Mesothelial cell of epicardium (in vitro differentiated cells): ENCODE measurements around the gene MUC5AC. TPM values are rescaled to one million over a fixed set of nuclear protein-coding genes. Genes with fewer than 3 reads are reported as not detected.

ENCODE experiments used
- DNase-seq, 2 experiments: peaks; one replicate each; pipeline ENCODE4 v3.0.0; 2021; ENCODE audit warnings: low spot score in 2 of 2; ENCODE audit not compliant: unreplicated experiment in 2 of 2
- H3K27ac Mint-ChIP-seq: 2 replicates; pipeline ENCODE4 v1.8.0; 2021; ENCODE audit warnings: mixed read lengths
- H3K27me3 Mint-ChIP-seq: 2 replicates; pipeline ENCODE4 v1.8.0; 2021; ENCODE audit warnings: low read depth, mixed read lengths
- H3K36me3 Mint-ChIP-seq: 2 replicates; pipeline ENCODE4 v1.8.0; 2021; ENCODE audit warnings: mixed read lengths
- H3K4me1 Mint-ChIP-seq: 2 replicates; pipeline ENCODE4 v1.8.0; 2021; ENCODE audit warnings: mixed read lengths
- H3K4me3 Mint-ChIP-seq: 2 replicates; pipeline ENCODE4 v1.8.0; 2021; ENCODE audit warnings: mild to moderate bottlenecking, moderate library complexity, mixed read lengths
- H3K9me3 Mint-ChIP-seq: 2 replicates; pipeline ENCODE4 v1.8.0; 2021; ENCODE audit warnings: mixed read lengths
- CTCF ChIP-seq: fragments of 200-600 bp; sonication (generic); IDR thresholded peaks from one replicate; pipeline ENCODE4 v1.5.0; 2021; ENCODE audit warnings: antibody characterized with exemption; ENCODE audit not compliant: unreplicated experiment
- total RNA-seq: library from RNA; stranded (reverse); gene quantifications from 3 replicates; pipeline ENCODE4 v1.2.1, GENCODE V29; 2021

MUC5AC gene
- total RNA-seq, 1 donor from 2014 or later: not detected

DNA sequence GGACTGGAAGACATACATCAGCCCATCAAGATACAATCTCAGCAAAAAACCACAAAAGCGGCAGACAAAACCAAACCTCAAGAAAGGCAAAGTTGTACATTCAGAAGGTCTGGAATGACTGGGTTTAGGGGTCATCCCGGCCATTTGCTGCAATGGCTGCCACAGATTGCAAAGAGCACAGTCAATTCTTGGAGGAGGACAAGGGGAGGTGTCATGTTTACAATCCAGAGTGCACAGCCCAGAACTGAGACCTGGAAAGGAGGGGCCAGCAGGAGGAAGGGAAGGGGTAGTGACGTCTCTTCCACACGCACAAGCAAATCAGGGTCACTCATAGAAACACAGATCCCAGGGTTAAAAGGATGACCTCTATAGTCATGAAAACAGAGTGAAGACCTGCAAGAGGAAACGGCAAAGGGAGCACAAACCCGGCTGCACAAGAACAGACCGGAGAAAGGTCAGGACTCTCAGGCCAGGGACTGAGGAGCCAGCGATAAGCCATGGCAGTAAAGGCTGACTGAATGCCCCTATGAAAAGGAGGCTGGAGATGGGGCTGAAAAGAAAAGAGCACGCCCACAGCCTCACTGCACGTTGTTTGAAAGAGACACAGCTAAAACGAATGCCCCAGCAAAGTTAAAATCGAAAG lies 18.2 kb upstream of the MUC5AC start:
- H3K27ac Mint-ChIP-seq: peak overlapping the region; percentile 26
- TF ChIP-seq CTCF: no peak
- peak overlapping the region; percentile 2 for H3K4me3 Mint-ChIP-seq
- no peaks in the 10 kb centered on the region for H3K36me3 Mint-ChIP-seq
- peaks cover 9% of the 10 kb centered on the region for H3K27me3 Mint-ChIP-seq
- H3K9me3 Mint-ChIP-seq: peaks cover 51% of the 10 kb centered on the region
- DNase-seq: no peak
- peaks cover 15% of the 10 kb centered on the region for H3K4me1 Mint-ChIP-seq

DNA sequence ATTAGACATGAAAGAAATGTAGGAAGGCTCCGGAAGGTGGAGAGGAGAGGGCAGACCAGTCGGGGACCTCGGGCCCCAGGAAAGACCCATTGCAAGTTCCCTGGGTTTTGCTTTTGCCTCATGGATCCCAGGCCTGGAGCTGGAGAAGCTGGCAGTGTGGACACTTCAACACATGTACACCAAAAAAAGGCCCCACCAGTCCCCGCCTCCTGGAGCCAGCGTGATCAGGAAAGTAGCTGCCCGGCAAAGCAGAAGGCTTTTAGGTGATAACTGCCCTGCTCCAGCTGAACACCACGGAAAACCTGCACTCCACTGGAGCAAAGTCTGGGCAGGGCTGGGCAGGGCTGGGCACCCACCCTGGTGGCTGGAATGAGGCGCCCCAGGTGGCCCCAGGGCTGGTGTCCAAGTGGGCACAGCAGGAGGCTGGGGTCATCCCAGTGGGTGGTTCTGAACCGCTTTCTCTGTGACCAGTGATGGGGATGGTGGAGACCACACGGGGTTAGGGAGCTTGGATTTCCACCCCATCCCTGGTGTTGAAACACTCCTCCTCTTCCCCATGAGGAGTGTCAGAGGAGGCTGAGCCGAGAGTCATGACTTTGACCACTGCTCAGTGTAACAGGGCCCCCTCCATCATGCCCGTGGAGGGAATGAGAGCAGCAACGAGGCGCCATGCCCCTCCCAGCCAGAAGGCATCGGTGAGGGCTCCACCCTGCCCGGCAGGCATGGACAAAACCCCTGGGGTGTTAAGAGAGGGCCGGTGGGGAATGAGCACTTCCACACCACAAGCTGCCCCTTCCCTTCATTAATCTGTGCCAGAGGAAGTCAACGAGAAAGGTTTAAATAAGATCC lies 16.9 kb upstream of the MUC5AC start:
- no peak for TF ChIP-seq CTCF
- Mint-ChIP-seq H3K36me3 (no peaks in the 10 kb centered on the region), H3K4me3 (no peak overlapping the region), H3K9me3 (peaks cover 47% of the 10 kb centered on the region), H3K4me1 (peaks cover 15% of the 10 kb centered on the region), H3K27ac (no peak overlapping the region), H3K27me3 (peaks cover 9% of the 10 kb centered on the region)
- peak in 1 of 2 experiments; percentile 15 for DNase-seq

GRCh38 chr11:1146365-1146764 lies 11.4 kb upstream of the MUC5AC start:
- H3K4me3 Mint-ChIP-seq: no peak overlapping the region
- H3K4me1 Mint-ChIP-seq: no peaks in the 10 kb centered on the region
- no peak for TF ChIP-seq CTCF
- peaks cover 40% of the 10 kb centered on the region for H3K9me3 Mint-ChIP-seq
- no peaks in the 10 kb centered on the region for H3K27me3 Mint-ChIP-seq
- H3K36me3 Mint-ChIP-seq: no peaks in the 10 kb centered on the region
- H3K27ac Mint-ChIP-seq: no peak overlapping the region
- no peak for DNase-seq

DNA sequence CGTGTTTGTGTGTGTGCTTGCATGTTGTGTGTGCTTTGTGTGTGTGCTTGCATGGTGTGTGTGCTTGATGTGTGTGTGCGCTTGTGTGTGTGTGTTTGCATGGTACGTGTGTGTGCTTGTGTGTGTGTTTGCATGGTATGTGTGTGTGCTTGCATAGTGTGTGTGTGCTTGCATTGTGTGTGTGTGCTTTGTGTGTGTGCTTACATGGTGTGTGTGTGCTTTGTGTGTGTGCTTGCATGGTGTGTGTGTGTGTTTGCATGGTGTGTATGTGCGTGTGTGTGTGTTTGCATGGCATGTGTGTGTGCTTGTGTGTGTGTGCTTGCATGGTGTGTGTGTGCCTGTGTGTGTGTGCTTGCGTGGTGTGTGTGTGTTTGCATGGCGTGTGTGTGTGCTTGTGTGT lies 10.0 kb upstream of the MUC5AC start:
- Mint-ChIP-seq H3K9me3 (peaks cover 25% of the 10 kb centered on the region), H3K27me3 (no peaks in the 10 kb centered on the region), H3K36me3 (no peaks in the 10 kb centered on the region), H3K4me3 (no peak overlapping the region), H3K27ac (no peak overlapping the region), H3K4me1 (no peaks in the 10 kb centered on the region)
- DNase-seq: no peak
- no peak for TF ChIP-seq CTCF

DNA sequence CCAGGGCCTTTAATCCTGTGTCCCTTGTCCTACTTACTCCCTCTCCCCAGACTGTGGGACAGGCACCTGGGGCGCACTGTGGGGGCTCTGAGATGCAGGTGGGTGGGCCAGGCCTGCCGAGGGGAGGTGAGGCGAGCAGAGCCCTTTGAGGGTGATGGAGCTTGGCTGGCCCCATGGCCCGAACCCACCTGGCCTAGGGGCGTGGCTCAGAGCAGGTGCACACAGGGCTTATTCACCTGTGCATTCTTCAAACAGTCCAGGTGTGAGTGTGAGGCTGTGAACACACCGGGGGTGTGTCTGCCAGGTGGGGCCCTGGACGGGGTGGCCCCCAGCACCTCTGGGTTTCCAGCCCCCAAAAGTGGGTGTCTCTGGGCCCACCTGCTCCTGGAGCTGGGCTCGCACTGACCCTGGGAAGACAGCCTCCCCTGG lies 9.0 kb upstream of the MUC5AC start:
- Mint-ChIP-seq H3K36me3 (no peaks in the 10 kb centered on the region), H3K9me3 (peaks cover 16% of the 10 kb centered on the region), H3K4me1 (no peaks in the 10 kb centered on the region), H3K4me3 (no peak overlapping the region), H3K27ac (no peak overlapping the region), H3K27me3 (no peaks in the 10 kb centered on the region)
- TF ChIP-seq CTCF: no peak
- DNase-seq: no peak
